GM18519 (cell line): Measurements from ENCODE around the gene KIRREL3.

Experiments used
- ATAC-seq: cut with Tn5 transposase; IDR thresholded peaks from one replicate; pipeline ENCODE4 v1.9.1; 2021; ENCODE audit warnings: mild to moderate bottlenecking, moderate library complexity; ENCODE audit not compliant: unreplicated experiment, low FRiP score

Gene KIRREL3

DNA sequence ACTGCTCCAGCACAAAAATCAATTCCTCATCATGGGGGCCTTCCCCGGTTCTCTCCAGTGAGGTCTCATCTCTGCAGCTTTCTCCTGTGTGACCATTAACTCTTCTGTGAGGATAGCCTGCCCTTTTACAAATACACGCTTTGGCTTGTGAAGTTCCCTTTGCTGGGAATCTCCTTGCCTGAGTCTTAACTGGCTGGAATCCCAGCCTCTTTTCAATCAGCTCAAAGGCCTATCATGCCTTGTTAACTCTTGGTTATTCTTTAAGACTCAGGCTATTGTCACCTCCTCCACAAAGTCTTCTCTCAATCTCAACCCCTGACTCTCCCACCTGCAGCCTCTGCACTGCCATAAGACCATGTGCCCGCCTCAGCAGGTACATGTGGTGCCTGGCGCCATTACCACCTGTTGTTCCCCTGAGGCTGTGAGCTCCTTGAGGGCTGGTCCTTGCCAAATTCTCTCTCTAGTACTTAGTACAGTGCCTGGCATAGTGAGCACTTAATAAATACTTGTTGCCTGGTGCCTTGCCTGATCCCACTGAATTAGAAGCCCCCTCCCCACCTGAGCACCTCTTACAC, 516.9 kb downstream of the KIRREL3 start:
- ATAC-seq, result no peak

- no peak for ATAC-seq
These were observed 517.9 kb downstream of the KIRREL3 start for GRCh38 chr11:126482586-126483108.

- no peak for ATAC-seq
These were observed 519.3 kb downstream of the KIRREL3 start for GRCh38 chr11:126481303-126481680.

GRCh38 chr11:126480410-126481302, 519.9 kb downstream of the KIRREL3 start:
- ATAC-seq, result no peak

- no peak for ATAC-seq
These were observed 520.6 kb downstream of the KIRREL3 start for GRCh38 chr11:126480015-126480409.

- no peak for ATAC-seq
These were observed 521.2 kb downstream of the KIRREL3 start for GRCh38 chr11:126479178-126479930.

DNA sequence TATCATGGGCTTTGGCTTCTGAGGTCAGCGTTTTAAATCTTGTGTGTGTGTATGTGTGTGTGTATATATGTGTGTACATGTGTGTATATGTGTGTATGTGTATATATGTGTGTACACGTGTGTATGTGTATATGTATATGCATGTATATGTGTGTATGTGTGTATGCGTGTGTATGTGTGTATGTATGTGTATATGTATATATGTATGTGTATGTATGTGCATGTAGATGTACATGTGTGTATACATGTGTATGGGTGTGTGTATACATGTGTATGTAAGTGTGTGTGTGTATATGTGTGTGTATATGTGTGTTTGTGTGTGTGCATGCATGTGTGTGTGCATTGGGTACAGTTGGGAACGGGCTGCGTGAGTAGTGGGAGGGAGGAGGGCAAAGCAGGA, 522.1 kb downstream of the KIRREL3 start:
- ATAC-seq, result no peak

DNA sequence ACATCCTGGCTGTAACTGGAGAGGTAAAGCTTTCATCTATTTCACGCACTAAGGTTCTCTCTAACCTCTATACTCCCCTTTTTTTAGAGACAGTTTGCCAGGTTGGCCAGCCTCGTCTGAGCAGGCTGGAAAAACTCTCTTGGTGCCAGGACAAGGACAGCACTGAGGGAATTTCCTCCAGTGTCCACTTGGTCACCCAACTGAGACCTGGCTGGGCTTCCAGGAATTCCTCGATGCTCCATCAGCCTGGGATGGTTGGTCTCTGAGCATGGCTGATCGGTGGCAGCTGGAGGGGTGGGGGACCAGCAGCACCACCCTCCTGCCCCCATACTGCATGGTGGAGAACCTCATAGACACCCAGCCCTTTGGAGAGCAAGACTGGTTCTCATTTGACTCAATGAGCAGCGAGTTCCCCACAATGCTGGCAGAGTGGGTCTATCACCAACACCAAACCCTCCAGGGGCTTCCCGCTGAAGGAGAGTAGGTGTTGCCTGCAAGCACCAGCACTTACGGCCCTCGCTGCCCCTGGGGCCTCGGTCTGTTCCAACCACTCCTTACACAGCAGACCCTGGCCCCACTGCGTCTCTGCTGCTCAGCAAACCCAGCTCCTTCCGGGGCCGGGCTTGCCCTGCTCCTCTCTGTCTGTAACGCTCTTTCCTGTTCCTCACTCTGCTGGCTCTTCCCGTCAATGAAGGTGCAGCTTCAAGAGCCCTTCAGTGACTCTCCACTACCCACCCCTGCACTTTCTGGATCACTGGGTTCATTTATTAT, 522.9 kb downstream of the KIRREL3 start:
- ATAC-seq, result no peak

DNA sequence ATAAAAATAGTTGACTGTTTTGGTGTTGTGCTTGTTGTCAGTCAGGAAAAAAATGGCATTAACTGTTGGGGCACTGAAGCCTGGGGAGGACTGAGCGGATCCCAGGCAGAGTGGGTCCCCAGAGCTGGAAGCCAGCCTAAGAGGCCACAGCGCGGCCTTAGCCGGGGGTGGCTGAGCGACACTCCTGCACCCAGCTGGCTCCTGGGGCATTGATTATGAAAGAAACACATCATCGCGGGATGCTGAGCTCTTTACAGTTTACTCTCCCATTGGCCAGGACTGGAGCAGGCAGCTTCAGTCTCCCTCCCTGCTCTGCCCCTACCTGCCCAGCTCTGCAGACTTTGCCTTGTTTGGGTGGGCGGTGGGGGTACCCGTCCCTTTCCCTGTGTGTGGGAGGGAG, 523.6 kb downstream of the KIRREL3 start:
- ATAC-seq, result no peak

GRCh38 chr11:126476266-126476924, 524.2 kb downstream of the KIRREL3 start:
- no peak for ATAC-seq

DNA sequence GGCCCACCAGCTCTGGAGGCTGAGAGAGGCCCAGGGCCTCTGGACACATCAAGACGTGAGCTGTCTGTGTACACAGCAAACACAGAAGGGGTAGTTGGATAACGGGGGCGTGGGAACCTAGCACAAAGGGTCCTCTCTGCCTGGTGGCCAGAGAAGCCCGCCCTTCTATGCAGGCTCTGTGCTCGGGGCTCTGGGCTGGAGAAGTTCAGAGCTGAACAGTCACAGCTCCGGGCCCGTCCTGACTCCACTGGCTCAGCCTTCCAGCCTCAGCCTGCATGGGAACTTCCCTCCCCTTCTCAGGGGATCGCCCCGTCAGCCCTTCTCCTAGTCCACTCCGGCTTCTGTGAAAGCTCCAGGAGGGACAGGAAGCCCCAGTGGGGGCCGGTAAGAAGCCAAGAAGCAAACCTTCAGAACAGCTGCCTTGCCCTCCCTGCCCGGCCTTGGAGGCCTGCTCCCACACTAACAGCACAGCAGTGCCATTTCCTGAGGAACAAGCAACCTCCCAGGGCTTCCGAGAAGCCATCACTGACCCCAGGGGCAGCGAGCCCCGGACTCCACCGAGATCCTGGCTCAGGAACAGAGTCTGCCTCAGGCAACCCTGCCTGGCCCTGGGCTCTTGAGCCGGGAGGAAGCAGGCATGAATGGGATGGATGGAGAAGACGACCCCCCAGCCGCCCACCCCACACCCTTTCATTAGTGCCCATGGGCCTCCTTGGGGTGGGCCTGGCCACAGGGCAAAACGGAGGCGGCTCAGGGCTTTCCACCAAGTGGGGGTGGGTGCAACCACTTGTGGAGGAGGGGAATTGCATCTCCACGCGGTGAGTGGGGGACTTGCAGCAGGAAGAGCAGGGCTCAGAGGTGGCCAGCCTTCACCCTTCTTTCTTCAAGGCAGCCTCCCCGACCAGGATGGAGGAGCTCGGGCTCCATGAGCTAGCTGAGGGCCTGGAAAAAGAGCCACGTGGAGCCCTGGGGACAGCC, 525.3 kb downstream of the KIRREL3 start:
- no peak for ATAC-seq

DNA sequence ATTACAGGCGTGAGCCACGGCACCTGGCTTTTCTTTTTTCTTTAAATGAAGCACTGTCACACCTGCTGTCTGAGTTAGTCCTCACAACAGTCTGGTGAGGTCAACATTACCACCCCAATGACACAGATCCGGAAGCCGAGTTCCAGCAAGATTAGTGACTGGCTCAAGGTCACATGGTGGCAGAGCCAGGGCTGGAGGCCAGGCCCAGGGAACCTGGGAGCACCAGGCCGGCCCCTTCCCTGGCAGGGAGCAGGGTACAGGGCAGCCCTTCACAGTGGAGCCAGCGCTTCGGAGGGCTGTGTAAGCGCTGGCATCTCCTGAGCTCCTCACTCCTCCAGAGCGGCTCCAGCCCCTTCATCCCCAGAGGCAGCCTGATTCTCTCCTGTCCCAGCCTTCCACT, 526.4 kb downstream of the KIRREL3 start:
- no peak for ATAC-seq

DNA sequence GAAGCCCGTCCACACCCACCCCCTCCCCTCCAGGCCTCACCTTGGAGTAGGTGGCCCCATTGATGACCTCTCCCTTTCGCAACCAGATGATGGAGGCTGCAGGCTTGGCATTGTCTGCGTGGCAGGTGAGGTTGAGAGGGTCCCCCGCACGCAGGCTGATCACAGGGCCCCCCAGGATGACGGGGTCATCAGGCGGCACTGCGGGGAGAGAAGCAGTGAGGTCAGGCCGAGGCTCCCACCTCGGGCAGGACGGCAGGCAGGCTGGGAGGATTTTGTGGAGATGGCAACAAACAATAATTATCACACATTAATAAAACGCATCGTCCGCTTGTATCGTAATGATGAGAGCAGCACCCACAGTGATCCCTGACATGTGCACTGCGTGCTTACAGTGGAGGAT, 527.3 kb downstream of the KIRREL3 start:
- no peak for ATAC-seq

- no peak for ATAC-seq
These were observed 531.3 kb downstream of the KIRREL3 start for GRCh38 chr11:126469311-126469710.

- no peak for ATAC-seq
These were observed 532.5 kb downstream of the KIRREL3 start for GRCh38 chr11:126468102-126468521.

- ATAC-seq, result no peak
These were observed 533.1 kb downstream of the KIRREL3 start for GRCh38 chr11:126467471-126467870.

DNA sequence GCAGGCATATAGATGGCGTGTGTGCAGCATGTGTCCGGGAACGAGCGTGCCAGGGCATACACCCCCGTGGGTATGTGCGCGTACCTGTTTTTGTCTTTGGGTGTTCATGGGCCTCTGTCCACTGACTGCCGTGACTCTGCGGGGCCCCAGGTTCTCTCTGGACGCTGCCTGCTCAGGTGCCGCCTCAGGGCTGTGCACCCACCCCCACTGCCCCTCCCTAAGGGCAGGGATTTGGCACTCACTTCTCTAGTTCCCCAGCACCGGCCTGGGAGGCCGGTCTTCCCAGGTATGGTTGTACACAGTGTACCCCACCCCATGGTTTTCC, 533.6 kb downstream of the KIRREL3 start:
- ATAC-seq, result no peak

DNA sequence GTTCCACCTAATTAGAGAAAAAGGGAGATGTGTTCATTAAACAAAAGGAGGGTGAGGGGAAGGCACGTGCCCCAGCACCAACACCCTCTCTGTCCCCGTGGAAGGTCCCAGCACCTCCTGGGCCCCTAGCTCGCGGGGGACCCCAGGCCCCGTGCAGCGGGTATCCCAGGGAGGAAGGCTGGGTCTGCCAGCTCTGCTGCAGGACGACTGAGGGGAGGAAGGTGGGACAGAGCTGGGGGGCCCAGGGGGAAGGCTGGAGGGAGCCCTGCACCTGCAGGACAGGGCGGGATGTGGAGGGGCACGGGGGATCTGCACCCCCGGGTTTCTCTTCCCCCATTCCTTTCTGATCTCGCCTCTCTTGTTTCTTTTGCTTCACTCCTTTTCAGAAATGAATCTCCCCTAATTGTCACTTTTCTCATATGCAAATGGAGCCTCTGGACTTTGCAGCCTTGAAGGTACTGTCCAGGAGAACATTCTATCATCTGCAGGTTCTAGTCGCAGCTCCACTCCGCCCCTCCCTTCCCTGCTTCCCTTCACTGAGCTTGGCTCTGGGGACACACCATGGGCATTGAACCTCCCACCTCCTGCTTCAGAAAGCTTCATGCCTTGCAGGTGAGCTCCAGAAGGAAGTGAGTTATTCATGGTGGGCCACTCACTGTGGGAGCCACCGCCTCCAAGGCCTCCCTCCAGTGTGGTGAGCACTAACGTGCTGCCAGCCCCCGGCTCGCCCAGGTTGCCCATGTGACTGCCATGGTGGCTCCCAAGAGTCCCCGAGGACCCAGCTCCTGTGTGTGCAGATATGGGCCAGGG, 534.1 kb downstream of the KIRREL3 start:
- no peak for ATAC-seq
